ENCODE results near the gene TBC1D9B.

GRCh38 chr5:179930788-179931473 lies 23.2 kb upstream of the TBC1D9B start:
- TF ChIP-seq CTCF (IDR thresholded peaks at IDR 0.05) (no peak), POLR2A (IDR thresholded peaks at IDR 0.05) (no peak)
